ENCODE results near the gene SRSF5. TPM values are rescaled to one million over a fixed set of nuclear protein-coding genes. Genes with fewer than 3 reads are reported as not detected.

Gene SRSF5
- total and polyA plus RNA-seq, 2 of the 13 experiments (the other 11 are each of a cell fraction or from before 2014, with no cell fraction given) = 189 to 277 TPM

DNA sequence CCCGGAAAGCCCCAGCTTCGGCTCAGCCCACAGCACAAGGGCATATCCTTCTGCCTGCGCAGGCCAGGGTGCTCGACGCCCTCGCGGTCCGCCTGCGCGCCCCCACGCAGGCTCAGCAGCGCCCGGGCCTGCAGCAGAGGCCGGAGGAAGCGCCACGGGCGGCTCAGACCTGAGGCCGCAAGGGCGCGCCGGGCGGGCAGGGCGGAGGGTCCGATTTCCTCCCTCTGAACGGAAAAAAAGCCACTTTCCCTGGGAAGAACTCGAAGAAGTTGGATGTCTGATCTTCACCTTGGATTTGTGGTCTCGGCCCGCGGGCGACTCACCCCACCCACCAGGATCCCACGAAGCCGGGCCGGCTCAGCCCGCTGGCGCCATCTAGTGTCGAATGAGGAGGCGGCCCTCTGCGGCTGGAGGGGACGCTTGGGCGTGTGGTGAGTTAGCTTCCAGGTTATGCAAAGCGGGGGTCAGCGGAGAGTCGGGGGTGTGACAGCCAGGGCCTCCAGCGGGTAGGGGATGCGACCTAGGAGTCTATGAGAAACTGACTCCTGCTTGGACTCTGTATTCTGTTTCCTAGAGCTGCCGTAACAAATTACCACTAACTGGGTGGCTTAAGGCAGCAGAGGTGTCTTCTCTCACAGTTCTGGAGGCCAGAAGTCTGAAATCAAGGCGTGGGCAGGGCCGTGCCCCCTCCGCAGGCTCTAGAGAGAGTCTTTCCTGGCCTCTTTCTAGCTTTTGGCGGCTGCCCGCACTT is 40.0 kb upstream of the SRSF5 start (continued):
- TF ChIP-seq, protein P1, sequence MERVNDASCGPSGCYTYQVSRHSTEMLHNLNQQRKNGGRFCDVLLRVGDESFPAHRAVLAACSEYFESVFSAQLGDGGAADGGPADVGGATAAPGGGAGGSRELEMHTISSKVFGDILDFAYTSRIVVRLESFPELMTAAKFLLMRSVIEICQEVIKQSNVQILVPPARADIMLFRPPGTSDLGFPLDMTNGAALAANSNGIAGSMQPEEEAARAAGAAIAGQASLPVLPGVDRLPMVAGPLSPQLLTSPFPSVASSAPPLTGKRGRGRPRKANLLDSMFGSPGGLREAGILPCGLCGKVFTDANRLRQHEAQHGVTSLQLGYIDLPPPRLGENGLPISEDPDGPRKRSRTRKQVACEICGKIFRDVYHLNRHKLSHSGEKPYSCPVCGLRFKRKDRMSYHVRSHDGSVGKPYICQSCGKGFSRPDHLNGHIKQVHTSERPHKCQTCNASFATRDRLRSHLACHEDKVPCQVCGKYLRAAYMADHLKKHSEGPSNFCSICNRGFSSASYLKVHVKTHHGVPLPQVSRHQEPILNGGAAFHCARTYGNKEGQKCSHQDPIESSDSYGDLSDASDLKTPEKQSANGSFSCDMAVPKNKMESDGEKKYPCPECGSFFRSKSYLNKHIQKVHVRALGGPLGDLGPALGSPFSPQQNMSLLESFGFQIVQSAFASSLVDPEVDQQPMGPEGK (CRISPR knock-in tag; IDR thresholded peaks at IDR 0.05) = peak; percentile 80
- TF ChIP-seq SP140L (CRISPR knock-in tag; IDR thresholded peaks at IDR 0.05; ENCODE audit: borderline replicate concordance) (no peak), ZMAT3 (CRISPR knock-in tag; conservative IDR thresholded peaks at IDR 0.05) (no peak), NONO (IDR thresholded peaks at IDR 0.05) (no peak), NONO (CRISPR knock-in tag; conservative IDR thresholded peaks at IDR 0.05) (peak; percentile 58), KLF16 (CRISPR knock-in tag; IDR thresholded peaks at IDR 0.05) (0 out of 4 replicates have a peak, but pooled peaks of 1 of the 2 experiments have one; percentile 38), KLF9 (CRISPR knock-in tag; IDR thresholded peaks at IDR 0.05; ENCODE audit: low read depth) (no peak), HES4 (CRISPR knock-in tag; IDR thresholded peaks at IDR 0.05; ENCODE audit: borderline replicate concordance) (no peak), MAFK (conservative IDR thresholded peaks at IDR 0.05 in 1 of 2, IDR thresholded peaks at IDR 0.05 in 1 of 2; ENCODE audit: low read length in 2 of 2) (no peak), PAWR (CRISPR knock-in tag; IDR thresholded peaks at IDR 0.05; ENCODE audit: borderline replicate concordance) (no peak), ZNF225 (CRISPR knock-in tag; IDR thresholded peaks at IDR 0.05) (0 out of 2 replicates have a peak, but pooled peaks have one; percentile 39), DMAP1 (CRISPR knock-in tag; IDR thresholded peaks at IDR 0.05) (no peak), LCORL (IDR thresholded peaks at IDR 0.05) (no peak), LCORL (CRISPR knock-in tag; IDR thresholded peaks at IDR 0.05) (peak; percentile 38; the same call in 1 of the 2 replicates), MTA1 (CRISPR knock-in tag; IDR thresholded peaks at IDR 0.05; ENCODE audit: borderline replicate concordance) (no peak), GABPB1 (CRISPR knock-in tag; IDR thresholded peaks at IDR 0.05) (peak; percentile 78), TOE1 (CRISPR knock-in tag; IDR thresholded peaks at IDR 0.05) (no peak), MED13 (CRISPR knock-in tag; IDR thresholded peaks at IDR 0.05) (no peak), HOXA7 (CRISPR knock-in tag; IDR thresholded peaks at IDR 0.05) (no peak), PHF5A (CRISPR knock-in tag; IDR thresholded peaks at IDR 0.05; ENCODE audit: low read depth, unreplicated experiment) (no peak), ZFP1 (CRISPR knock-in tag; IDR thresholded peaks at IDR 0.05) (no peak), BRCA1 (CRISPR knock-in tag; IDR thresholded peaks at IDR 0.05) (no peak), CBX5 (CRISPR knock-in tag; IDR thresholded peaks at IDR 0.05; ENCODE audit: borderline replicate concordance) (no peak), GFI1 (CRISPR knock-in tag; IDR thresholded peaks at IDR 0.05; ENCODE audit: borderline replicate concordance) (no peak), SNAI1 (CRISPR knock-in tag; IDR thresholded peaks at IDR 0.05; ENCODE audit: borderline replicate concordance) (no peak), MTF1 (CRISPR knock-in tag; IDR thresholded peaks at IDR 0.05) (no peak), GATAD2A (CRISPR knock-in tag; IDR thresholded peaks at IDR 0.05) (peak; percentile 38; the same call in 1 of the 2 replicates), TEAD3 (CRISPR knock-in tag; optimal IDR thresholded peaks at IDR 0.05; ENCODE audit: borderline replicate concordance) (no peak)
- TF ChIP-seq, protein P2, sequence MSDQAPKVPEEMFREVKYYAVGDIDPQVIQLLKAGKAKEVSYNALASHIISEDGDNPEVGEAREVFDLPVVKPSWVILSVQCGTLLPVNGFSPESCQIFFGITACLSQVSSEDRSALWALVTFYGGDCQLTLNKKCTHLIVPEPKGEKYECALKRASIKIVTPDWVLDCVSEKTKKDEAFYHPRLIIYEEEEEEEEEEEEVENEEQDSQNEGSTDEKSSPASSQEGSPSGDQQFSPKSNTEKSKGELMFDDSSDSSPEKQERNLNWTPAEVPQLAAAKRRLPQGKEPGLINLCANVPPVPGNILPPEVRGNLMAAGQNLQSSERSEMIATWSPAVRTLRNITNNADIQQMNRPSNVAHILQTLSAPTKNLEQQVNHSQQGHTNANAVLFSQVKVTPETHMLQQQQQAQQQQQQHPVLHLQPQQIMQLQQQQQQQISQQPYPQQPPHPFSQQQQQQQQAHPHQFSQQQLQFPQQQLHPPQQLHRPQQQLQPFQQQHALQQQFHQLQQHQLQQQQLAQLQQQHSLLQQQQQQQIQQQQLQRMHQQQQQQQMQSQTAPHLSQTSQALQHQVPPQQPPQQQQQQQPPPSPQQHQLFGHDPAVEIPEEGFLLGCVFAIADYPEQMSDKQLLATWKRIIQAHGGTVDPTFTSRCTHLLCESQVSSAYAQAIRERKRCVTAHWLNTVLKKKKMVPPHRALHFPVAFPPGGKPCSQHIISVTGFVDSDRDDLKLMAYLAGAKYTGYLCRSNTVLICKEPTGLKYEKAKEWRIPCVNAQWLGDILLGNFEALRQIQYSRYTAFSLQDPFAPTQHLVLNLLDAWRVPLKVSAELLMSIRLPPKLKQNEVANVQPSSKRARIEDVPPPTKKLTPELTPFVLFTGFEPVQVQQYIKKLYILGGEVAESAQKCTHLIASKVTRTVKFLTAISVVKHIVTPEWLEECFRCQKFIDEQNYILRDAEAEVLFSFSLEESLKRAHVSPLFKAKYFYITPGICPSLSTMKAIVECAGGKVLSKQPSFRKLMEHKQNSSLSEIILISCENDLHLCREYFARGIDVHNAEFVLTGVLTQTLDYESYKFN (CRISPR knock-in tag; conservative IDR thresholded peaks at IDR 0.05) = 0 out of 2 replicates have a peak, but pooled peaks have one; percentile 23

Measured in HepG2 (cell line).